Measurements from ENCODE around the gene VIM.

Gene VIM

DNA sequence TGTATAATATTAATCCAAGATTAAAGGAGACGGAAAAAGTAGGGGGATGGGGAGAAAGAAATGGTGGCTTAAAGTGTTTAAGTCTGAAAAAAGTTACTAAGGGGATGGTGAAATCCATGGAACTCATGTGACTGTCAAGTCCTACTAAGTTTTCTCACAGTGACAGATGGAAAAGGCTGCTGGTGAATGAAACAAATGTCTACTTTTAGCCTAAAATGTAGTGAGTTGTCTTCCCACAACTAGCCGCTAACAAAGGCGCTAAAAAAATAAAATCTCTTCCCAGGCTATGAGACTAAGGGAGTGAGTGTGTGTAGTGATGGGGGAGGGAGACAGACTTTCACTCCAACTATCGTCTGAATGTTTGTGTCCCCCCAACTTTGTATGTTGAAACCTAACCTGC lies 12.6 kb downstream of the VIM start:
- no peak overlapping the region for H3K18ac ChIP-seq (ENCODE audit: low read length)
- no peaks in the 10 kb centered on the region for H3K79me1 ChIP-seq (ENCODE audit: low read depth, low read length)
- no peaks in the 10 kb centered on the region for H3K4me1 ChIP-seq (ENCODE audit: control insufficient read depth in 2 of 2, insufficient read depth in 1 of 2, low read depth in 1 of 2, low read length in 2 of 2)
- peaks cover 0 to 8% of the 10 kb centered on the region in 2 donors for H3K9me3 ChIP-seq (replicated peaks in 1 of 2; ENCODE audit: control insufficient read depth in 2 of 2, insufficient read depth in 1 of 2, low read depth in 1 of 2, low read length in 2 of 2)
- no peak overlapping the region for H3K4ac ChIP-seq (ENCODE audit: low read length)
- H3K27me3 ChIP-seq (ENCODE audit: control insufficient read depth in 3 of 3, insufficient read depth in 3 of 3, low read depth in 1 of 3, low read length in 3 of 3): no peaks in the 10 kb centered on the region
- no peak overlapping the region for H2AFZ ChIP-seq (ENCODE audit: low read length)
- peaks cover 6 to 26% of the 10 kb centered on the region in 2 donors for H3K36me3 ChIP-seq (replicated peaks in 1 of 2; ENCODE audit: control insufficient read depth in 2 of 2, insufficient read depth in 2 of 2, low read length in 2 of 2)
- H2BK120ac ChIP-seq (ENCODE audit: low read depth, low read length): no peak overlapping the region
- no peak overlapping the region for H3K4me3 ChIP-seq (ENCODE audit: low read length in 2 of 2)
- WGBS, 2 donors (ENCODE audit: extremely low coverage in 2 of 2, insufficient read length in 2 of 2, insufficient replicate concordance in 1 of 2): no CpG with 5 or more reads among the region's 4 CpGs
- no peak overlapping the region for H2AK5ac ChIP-seq (ENCODE audit: low read depth, low read length)
- DNase-seq (ENCODE audit: low spot score): no peak
- no peak overlapping the region for H2BK12ac ChIP-seq (ENCODE audit: low read length)
- no peak overlapping the region for H4K8ac ChIP-seq (ENCODE audit: low read depth, low read length)
- H3K4me2 ChIP-seq (ENCODE audit: insufficient read depth, low read length, poor library complexity, severe bottlenecking): no peak overlapping the region
- no peak overlapping the region for H4K91ac ChIP-seq (ENCODE audit: low read depth, low read length, poor library complexity)
- H3K23ac ChIP-seq (ENCODE audit: low read depth, low read length, poor library complexity): no peak overlapping the region
- H3K27ac ChIP-seq (replicated peaks; ENCODE audit: low read length): no peak overlapping the region
- H3K9ac ChIP-seq (ENCODE audit: low read depth, low read length, poor library complexity): no peak overlapping the region
- no peak overlapping the region for H2BK15ac ChIP-seq (ENCODE audit: low read length)
- no peak overlapping the region for H3K14ac ChIP-seq (ENCODE audit: low read length)
- no peak overlapping the region for H2BK5ac ChIP-seq (ENCODE audit: low read length)

DNA sequence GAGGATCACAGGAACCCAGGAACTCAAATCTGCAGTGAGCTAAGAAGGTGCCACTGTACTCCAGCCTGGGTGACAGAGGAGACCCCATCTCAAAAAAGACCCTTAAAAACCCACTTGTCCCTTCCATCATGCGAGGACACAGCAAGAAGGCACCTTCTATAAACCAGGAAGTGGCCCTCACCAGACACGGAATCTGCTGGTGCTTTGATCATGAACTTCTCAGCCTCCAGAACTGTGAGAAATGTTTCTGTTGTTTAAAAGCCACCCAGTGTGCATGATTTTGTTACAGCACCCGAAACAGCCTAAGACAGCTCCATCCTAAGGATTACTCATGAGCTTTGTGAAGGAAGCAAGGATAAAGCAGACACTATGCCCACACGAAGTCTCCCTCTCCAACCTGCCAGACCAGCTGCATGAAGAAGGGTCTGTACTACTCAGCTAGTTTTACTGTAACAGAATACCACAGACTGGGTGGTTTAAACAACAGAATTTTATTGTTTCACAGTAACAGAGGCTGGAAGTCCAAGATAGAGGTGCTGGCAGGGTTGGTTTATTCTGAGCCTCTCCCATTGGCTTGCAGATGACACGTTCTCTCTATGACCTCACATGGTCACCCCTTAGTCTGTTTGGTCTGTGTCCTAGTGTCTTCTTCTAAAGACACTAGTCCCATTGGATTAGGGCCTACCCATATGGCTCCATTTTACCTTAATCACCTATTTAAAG lies 13.7 kb downstream of the VIM start:
- WGBS, 2 donors (ENCODE audit: extremely low coverage in 2 of 2, insufficient read length in 2 of 2, insufficient replicate concordance in 1 of 2): no CpG with 5 or more reads among the region's 5 CpGs
- no peaks in the 10 kb centered on the region for H3K4me1 ChIP-seq (ENCODE audit: control insufficient read depth in 2 of 2, insufficient read depth in 1 of 2, low read depth in 1 of 2, low read length in 2 of 2)

DNA sequence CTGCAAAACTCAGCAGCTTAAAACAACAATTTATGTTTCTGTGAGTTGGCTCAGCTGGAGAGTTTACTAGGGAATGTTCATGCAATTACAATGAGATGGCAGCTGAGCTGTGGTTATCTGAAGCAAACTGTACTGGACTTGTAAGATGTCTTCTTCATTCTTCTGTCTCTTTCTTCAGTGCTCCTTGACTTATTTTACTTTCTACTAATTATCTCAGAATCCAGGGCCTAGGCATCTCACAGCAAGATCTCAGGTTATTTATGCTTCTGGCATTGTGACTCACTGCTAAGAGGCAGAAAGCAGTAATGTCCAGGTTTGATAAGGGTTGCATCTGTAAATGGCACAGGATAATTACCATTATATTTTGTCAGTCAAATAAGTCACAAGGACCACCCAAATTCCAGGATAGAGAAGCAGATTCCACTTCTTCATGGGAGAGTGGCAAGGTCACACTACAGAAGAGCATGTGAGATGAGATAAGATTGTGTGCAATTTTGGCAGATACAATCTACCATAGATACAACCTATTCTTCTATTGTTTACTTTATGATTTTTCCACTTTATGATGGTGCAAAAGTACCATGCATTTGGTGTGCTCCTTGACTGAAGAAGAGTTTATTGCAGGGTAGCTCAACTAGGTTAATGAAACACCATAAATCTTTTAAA lies 16.8 kb downstream of the VIM start:
- H3K4me3 ChIP-seq (ENCODE audit: low read length in 2 of 2): no peak overlapping the region
- H3K27ac ChIP-seq (replicated peaks; ENCODE audit: low read length): no peak overlapping the region
- no peak overlapping the region for H2BK15ac ChIP-seq (ENCODE audit: low read length)
- no peak overlapping the region for H2BK12ac ChIP-seq (ENCODE audit: low read length)
- H3K14ac ChIP-seq (ENCODE audit: low read length): no peak overlapping the region
- H3K4me2 ChIP-seq (ENCODE audit: insufficient read depth, low read length, poor library complexity, severe bottlenecking): no peak overlapping the region
- no peak overlapping the region for H3K23ac ChIP-seq (ENCODE audit: low read depth, low read length, poor library complexity)
- H2AK5ac ChIP-seq (ENCODE audit: low read depth, low read length): no peak overlapping the region
- no peak overlapping the region for H2BK120ac ChIP-seq (ENCODE audit: low read depth, low read length)
- no peaks in the 10 kb centered on the region for H3K4me1 ChIP-seq (ENCODE audit: control insufficient read depth in 2 of 2, insufficient read depth in 1 of 2, low read depth in 1 of 2, low read length in 2 of 2)
- H3K4ac ChIP-seq (ENCODE audit: low read length): no peak overlapping the region
- H3K9me3 ChIP-seq (replicated peaks in 1 of 2; ENCODE audit: control insufficient read depth in 2 of 2, insufficient read depth in 1 of 2, low read depth in 1 of 2, low read length in 2 of 2): peaks cover 4 to 25% of the 10 kb centered on the region in 2 donors
- no peak overlapping the region for H4K91ac ChIP-seq (ENCODE audit: low read depth, low read length, poor library complexity)
- H2AFZ ChIP-seq (ENCODE audit: low read length): no peak overlapping the region
- H4K8ac ChIP-seq (ENCODE audit: low read depth, low read length): no peak overlapping the region
- H2BK5ac ChIP-seq (ENCODE audit: low read length): no peak overlapping the region
- H3K79me1 ChIP-seq (ENCODE audit: low read depth, low read length): no peaks in the 10 kb centered on the region
- H3K27me3 ChIP-seq (ENCODE audit: control insufficient read depth in 3 of 3, insufficient read depth in 3 of 3, low read depth in 1 of 3, low read length in 3 of 3): no peaks in the 10 kb centered on the region
- DNase-seq (ENCODE audit: low spot score): no peak
- H3K36me3 ChIP-seq (replicated peaks in 1 of 2; ENCODE audit: control insufficient read depth in 2 of 2, insufficient read depth in 2 of 2, low read length in 2 of 2): no peaks in the 10 kb centered on the region
- H3K18ac ChIP-seq (ENCODE audit: low read length): no peak overlapping the region
- H3K9ac ChIP-seq (ENCODE audit: low read depth, low read length, poor library complexity): no peak overlapping the region

More for the DNA sequence above, 13.7 kb downstream of the VIM start:
- Histone ChIP-seq H2BK5ac (ENCODE audit: low read length) (no peak overlapping the region), H3K23ac (ENCODE audit: low read depth, low read length, poor library complexity) (no peak overlapping the region), H3K79me1 (ENCODE audit: low read depth, low read length) (no peaks in the 10 kb centered on the region), H3K14ac (ENCODE audit: low read length) (no peak overlapping the region), H2BK12ac (ENCODE audit: low read length) (no peak overlapping the region), H3K27ac (replicated peaks; ENCODE audit: low read length) (no peak overlapping the region), H2BK120ac (ENCODE audit: low read depth, low read length) (no peak overlapping the region), H3K9ac (ENCODE audit: low read depth, low read length, poor library complexity) (no peak overlapping the region), H4K91ac (ENCODE audit: low read depth, low read length, poor library complexity) (no peak overlapping the region), H3K4me2 (ENCODE audit: insufficient read depth, low read length, poor library complexity, severe bottlenecking) (no peak overlapping the region), H3K4ac (ENCODE audit: low read length) (no peak overlapping the region), H3K4me3 (ENCODE audit: low read length in 2 of 2) (no peak overlapping the region), H3K18ac (ENCODE audit: low read length) (no peak overlapping the region), H3K27me3 (ENCODE audit: control insufficient read depth in 3 of 3, insufficient read depth in 3 of 3, low read depth in 1 of 3, low read length in 3 of 3) (no peaks in the 10 kb centered on the region), H3K36me3 (replicated peaks in 1 of 2; ENCODE audit: control insufficient read depth in 2 of 2, insufficient read depth in 2 of 2, low read length in 2 of 2) (peaks cover 2 to 14% of the 10 kb centered on the region in 2 donors), H2AFZ (ENCODE audit: low read length) (no peak overlapping the region), H2BK15ac (ENCODE audit: low read length) (no peak overlapping the region), H2AK5ac (ENCODE audit: low read depth, low read length) (no peak overlapping the region), H4K8ac (ENCODE audit: low read depth, low read length) (no peak overlapping the region), H3K9me3 (replicated peaks in 1 of 2; ENCODE audit: control insufficient read depth in 2 of 2, insufficient read depth in 1 of 2, low read depth in 1 of 2, low read length in 2 of 2) (peaks cover 3 to 13% of the 10 kb centered on the region in 2 donors)
- no peak for DNase-seq (ENCODE audit: low spot score)

DNA sequence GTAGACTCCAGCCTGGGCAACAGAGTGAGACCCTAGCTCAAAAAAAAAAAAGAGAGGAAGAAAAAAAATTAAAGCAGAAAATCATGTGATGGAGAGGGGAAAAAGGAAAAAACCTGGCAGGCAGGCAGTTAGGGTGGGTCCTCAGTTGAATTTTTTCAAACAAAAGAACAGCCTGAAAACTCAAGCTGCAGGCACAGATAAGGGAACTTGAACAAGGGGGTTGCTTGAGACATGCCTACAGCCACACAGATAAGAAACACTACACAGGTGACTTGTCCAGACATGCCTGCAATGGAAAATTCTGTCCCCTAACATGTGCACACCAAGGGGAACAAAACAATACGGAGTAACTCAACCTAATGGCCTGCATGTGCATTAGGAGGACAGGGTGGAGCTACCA lies 19.2 kb downstream of the VIM start:
- Histone ChIP-seq H2AK5ac (ENCODE audit: low read depth, low read length) (no peak overlapping the region), H3K4ac (ENCODE audit: low read length) (no peak overlapping the region)
- DNase-seq (ENCODE audit: low spot score): no peak

More for the DNA sequence above, 19.2 kb downstream of the VIM start:
- H3K9ac ChIP-seq (ENCODE audit: low read depth, low read length, poor library complexity): no peak overlapping the region
- no peak overlapping the region for H3K14ac ChIP-seq (ENCODE audit: low read length)
- H3K36me3 ChIP-seq (replicated peaks in 1 of 2; ENCODE audit: control insufficient read depth in 2 of 2, insufficient read depth in 2 of 2, low read length in 2 of 2): no peaks in the 10 kb centered on the region
- H3K23ac ChIP-seq (ENCODE audit: low read depth, low read length, poor library complexity): no peak overlapping the region
- peaks cover 4 to 18% of the 10 kb centered on the region in 2 donors for H3K9me3 ChIP-seq (replicated peaks in 1 of 2; ENCODE audit: control insufficient read depth in 2 of 2, insufficient read depth in 1 of 2, low read depth in 1 of 2, low read length in 2 of 2)
- no CpG with 5 or more reads among the region's 1 CpG for WGBS, 2 donors (ENCODE audit: extremely low coverage in 2 of 2, insufficient read length in 2 of 2, insufficient replicate concordance in 1 of 2)
- H3K27ac ChIP-seq (replicated peaks; ENCODE audit: low read length): no peak overlapping the region
- no peaks in the 10 kb centered on the region for H3K79me1 ChIP-seq (ENCODE audit: low read depth, low read length)
- H3K18ac ChIP-seq (ENCODE audit: low read length): no peak overlapping the region
- no peak overlapping the region for H2BK5ac ChIP-seq (ENCODE audit: low read length)
- no peaks in the 10 kb centered on the region for H3K27me3 ChIP-seq (ENCODE audit: control insufficient read depth in 3 of 3, insufficient read depth in 3 of 3, low read depth in 1 of 3, low read length in 3 of 3)
- H4K91ac ChIP-seq (ENCODE audit: low read depth, low read length, poor library complexity): no peak overlapping the region
- H3K4me1 ChIP-seq (ENCODE audit: control insufficient read depth in 2 of 2, insufficient read depth in 1 of 2, low read depth in 1 of 2, low read length in 2 of 2): no peaks in the 10 kb centered on the region
- H2AFZ ChIP-seq (ENCODE audit: low read length): no peak overlapping the region
- H3K4me3 ChIP-seq (ENCODE audit: low read length in 2 of 2): no peak overlapping the region
- no peak overlapping the region for H2BK12ac ChIP-seq (ENCODE audit: low read length)
- H3K4me2 ChIP-seq (ENCODE audit: insufficient read depth, low read length, poor library complexity, severe bottlenecking): no peak overlapping the region
- no peak overlapping the region for H2BK15ac ChIP-seq (ENCODE audit: low read length)
- no peak overlapping the region for H4K8ac ChIP-seq (ENCODE audit: low read depth, low read length)
- H2BK120ac ChIP-seq (ENCODE audit: low read depth, low read length): no peak overlapping the region
